IMR-90 (cell line): Measurements from ENCODE around the gene MAT2A. TPM values are rescaled to one million over a fixed set of nuclear protein-coding genes. Genes with fewer than 3 reads are reported as not detected.
"Not testable (repeated sequence)": the region's sequence is repeated elsewhere in the genome, so short reads cannot be mapped to it uniquely, and the experiment has no call there.

Experiments
- ATAC-seq: fragments of 200-7000 bp; cut with Tn5 transposase; 2 replicates; pipeline ENCODE4 v1.9.1; 2020; ENCODE audit warnings: low read depth, mild to moderate bottlenecking, moderate library complexity
- BruUV-seq: library from RNA; stranded (reverse); fragments of 400-500 nt; replicated peaks from 2 replicates; lab custom pipeline; 2021; lab: Mats Ljungman, UMichigan
- CTCF ChIA-PET: fragments of 300-600 bp; formaldehyde crosslinking; extraction: SDS; loops from one replicate; lab custom pipeline; 2021; ENCODE audit warnings: antibody characterized with exemption; lab: Yijun Ruan, JAX
- POLR2A ChIA-PET: fragments of 300-600 bp; sonication (Branson Sonifier 250); formaldehyde crosslinking; loops from one replicate; lab custom pipeline; 2022; ENCODE audit warnings: antibody characterized with exemption; ENCODE audit not compliant: unreplicated experiment; lab: Charles Lee
- DNase-seq: peaks from one replicate; pipeline ENCODE4 v3.0.0; 2013
- H2AFZ ChIP-seq: replicated peaks from 2 replicates; pipeline ENCODE3; 2013; ENCODE audit warnings: low read length, mild to moderate bottlenecking; ENCODE audit not compliant: poor library complexity
- H2AK5ac ChIP-seq: 2 replicates; pipeline ENCODE4 v1.6.1; 2013; ENCODE audit warnings: low read depth, low read length, inconsistent platforms
- H2AK9ac ChIP-seq: replicated peaks from 2 replicates; pipeline ENCODE3; 2013; ENCODE audit warnings: mild to moderate bottlenecking, low read depth, low read length, moderate library complexity; ENCODE audit not compliant: poor library complexity
- H2BK120ac ChIP-seq: 2 replicates; pipeline ENCODE4 v1.6.1; 2013; ENCODE audit warnings: low read depth, low read length, inconsistent platforms
- H2BK15ac ChIP-seq: 3 replicates; pipeline ENCODE4 v1.6.1; 2013; ENCODE audit warnings: low read depth, low read length, inconsistent platforms
- H2BK20ac ChIP-seq: 2 replicates; pipeline ENCODE4 v1.6.1; 2013; ENCODE audit warnings: low read depth, mild to moderate bottlenecking, inconsistent platforms, low read length, moderate library complexity
- H2BK5ac ChIP-seq: 2 replicates; pipeline ENCODE4 v1.6.1; 2013; ENCODE audit warnings: mild to moderate bottlenecking, low read depth, low read length, inconsistent platforms; ENCODE audit not compliant: poor library complexity, severe bottlenecking
- H3K14ac ChIP-seq: replicated peaks from 2 replicates; pipeline ENCODE4 v1.6.1; 2013; ENCODE audit warnings: low read depth, low read length, inconsistent platforms
- H3K18ac ChIP-seq: 2 replicates; pipeline ENCODE4 v1.6.1; 2013; ENCODE audit warnings: low read depth, low read length, control low read depth
- H3K23ac ChIP-seq: 2 replicates; pipeline ENCODE4 v1.6.1; 2013; ENCODE audit warnings: low read depth, low read length, inconsistent platforms
- H3K27ac ChIP-seq: 2 replicates; pipeline ENCODE4 v1.5.1; 2013; ENCODE audit warnings: mild to moderate bottlenecking, control low read depth, low read length; ENCODE audit not compliant: insufficient read depth
- H3K27me3 ChIP-seq: 2 replicates; pipeline ENCODE4 v1.6.1; 2013; ENCODE audit warnings: low read length; ENCODE audit not compliant: control insufficient read depth, insufficient read depth
- H3K36me3 ChIP-seq: 2 replicates; pipeline ENCODE4 v1.6.1; 2013; ENCODE audit warnings: low read length, mixed read lengths; ENCODE audit not compliant: control insufficient read depth, insufficient read depth
- H3K4ac ChIP-seq: 2 replicates; pipeline ENCODE4 v1.6.1; 2013; ENCODE audit warnings: low read depth, low read length, inconsistent platforms
- H3K4me1 ChIP-seq: 2 replicates; pipeline ENCODE4 v1.6.1; 2013; ENCODE audit warnings: low read length, mixed read lengths; ENCODE audit not compliant: control insufficient read depth, insufficient read depth
- H3K4me2 ChIP-seq: 2 replicates; pipeline ENCODE4 v1.6.1; 2013; ENCODE audit warnings: low read depth, mild to moderate bottlenecking, control low read depth, low read length, moderate library complexity
- H3K4me3 ChIP-seq: 2 replicates; pipeline ENCODE4 v1.5.1; 2013; ENCODE audit warnings: low read depth, mild to moderate bottlenecking, control low read depth, low read length, moderate library complexity; ENCODE audit not compliant: insufficient read depth
- H3K56ac ChIP-seq: 2 replicates; pipeline ENCODE4 v1.6.1; 2013; ENCODE audit warnings: low read length, inconsistent platforms; ENCODE audit not compliant: insufficient read depth; ENCODE audit errors: extremely low read depth
- H3K79me1 ChIP-seq, 2 experiments: 2 replicates each; pipeline ENCODE4 v1.6.1; 2013; ENCODE audit warnings: low read length in 2 of 2, inconsistent platforms in 1 of 2, low read depth in 1 of 2
- H3K9ac ChIP-seq: 2 replicates; pipeline ENCODE4 v1.6.1; 2013; ENCODE audit warnings: low read depth, low read length, control low read depth
- H3K9me1 ChIP-seq: 2 replicates; pipeline ENCODE4 v1.6.1; 2013; ENCODE audit warnings: low read length, inconsistent platforms; ENCODE audit not compliant: insufficient read depth
- H3K9me3 ChIP-seq: 2 replicates; pipeline ENCODE4 v1.6.1; 2013; ENCODE audit warnings: low read length; ENCODE audit not compliant: control insufficient read depth, insufficient read depth
- H4K20me1 ChIP-seq: 2 replicates; pipeline ENCODE4 v1.6.1; 2013; ENCODE audit warnings: low read length, inconsistent platforms; ENCODE audit not compliant: insufficient read depth
- H4K5ac ChIP-seq: 2 replicates; pipeline ENCODE4 v1.6.1; 2013; ENCODE audit warnings: mild to moderate bottlenecking, low read depth, low read length, control low read depth
- H4K8ac ChIP-seq, 2 experiments: 2 replicates each; pipeline ENCODE4 v1.6.1; 2013; ENCODE audit warnings: low read depth in 2 of 2, low read length in 2 of 2, control low read depth in 1 of 2, inconsistent platforms in 1 of 2
- H4K91ac ChIP-seq: 2 replicates; pipeline ENCODE4 v1.6.1; 2013; ENCODE audit warnings: low read depth, low read length, inconsistent platforms; ENCODE audit not compliant: insufficient read depth
- CEBPB ChIP-seq: IDR thresholded peaks from 2 replicates; pipeline ENCODE4 v1.6.1; 2012; ENCODE audit warnings: low read depth, low read length, improper control_type of control experiment
- ELK1 ChIP-seq: fragments of 150-350 bp; IDR thresholded peaks from 2 replicates; pipeline ENCODE4 v1.6.1; 2016; ENCODE audit warnings: low read depth, mild to moderate bottlenecking, low read length, moderate library complexity, borderline replicate concordance
- RFX5 ChIP-seq: IDR thresholded peaks from 2 replicates; pipeline ENCODE4 v1.8.0; 2012; ENCODE audit warnings: low read depth, mild to moderate bottlenecking, low read length, moderate library complexity
- WGBS, 2 experiments: methylation state at CpG; one replicate each; pipeline versions ENCODE4 v1.1.5 to v1.1.7; 2013; ENCODE audit warnings: missing lambda C conversion rate in 2 of 2; ENCODE audit not compliant: insufficient read length in 1 of 2; ENCODE audit errors: extremely low coverage in 2 of 2; 5-methylcytosine and 5-hydroxymethylcytosine counted together
- dilution Hi-C: fragments of 300-500 bp; cut with HindIII; formaldehyde crosslinking; loops from one replicate; pipeline ENCODE4 v1.14.3; 2018; ENCODE audit warnings: low sequenced_read_pairs; ENCODE audit not compliant: unreplicated experiment
- in situ Hi-C: fragments of 300-500 bp; cut with MboI; formaldehyde crosslinking; loops from 3 replicates; pipeline ENCODE4 v1.14.3; 2019; ENCODE audit warnings: low sequenced_read_pairs, inconsistent platforms, mixed read lengths
- intact Hi-C: fragments of 100-400 bp; cut with micrococcal nuclease; formaldehyde crosslinking; loops from 2 replicates; pipeline ENCODE4 v1.10.0; 2022
- polyA plus RNA-seq, 3 experiments: library from polyadenylated mRNA; depleted of rRNA; stranded (reverse); fragments of >200 nt; gene quantifications; 2 replicates each; pipeline ENCODE4 v1.2.3, GENCODE V29; 2012; ENCODE audit warnings: low replicate concordance in 1 of 3
- total RNA-seq: library from RNA; depleted of rRNA; stranded (reverse); fragments of >200 nt; gene quantifications from 2 replicates; pipeline ENCODE4 v1.2.3, GENCODE V29; 2012

Gene MAT2A
- total and polyA plus RNA-seq, 2 of the 4 experiments (the other 2 are of a cell fraction), result 94.1 to 223 TPM

GRCh38 chr2:85591563-85591962, 52.6 kb downstream of the MAT2A start:
- no peak for ATAC-seq
- Histone ChIP-seq H4K5ac (peak overlapping the region; percentile 10; the same call in 1 of the 2 replicates), H2BK20ac (no peak overlapping the region), H3K9me3 (no peaks in the 10 kb centered on the region), H2BK120ac (peak overlapping the region; percentile 77; the same call in 1 of the 2 replicates), H3K4me1 (peaks cover 23% of the 10 kb centered on the region), H4K8ac (peak overlapping the region in 1 of 2 experiments; percentile 74; a peak in 3 of 4 replicates), H2AFZ (peak overlapping the region; percentile 45), H2AK9ac (peak overlapping the region; percentile 77), H3K4me3 (no peak overlapping the region), H3K9me1 (peaks cover 29% of the 10 kb centered on the region), H3K23ac (peak overlapping the region; percentile 55; the same call in 1 of the 2 replicates), H3K79me1 (peaks cover 33 to 72% of the 10 kb centered on the region in 2 experiments), H2BK5ac (peak overlapping the region; percentile 92), H3K14ac (peak overlapping the region; percentile 90; the same call in 1 of the 2 replicates), H3K9ac (no peak overlapping the region), H3K36me3 (peaks cover under 1% of the 10 kb centered on the region; the same call in 1 of the 2 replicates), H4K91ac (peak overlapping the region; percentile 77; the same call in 1 of the 2 replicates), H3K56ac (no peak overlapping the region), H3K18ac (no peak overlapping the region), H3K4me2 (no peak overlapping the region), H4K20me1 (peaks cover 13% of the 10 kb centered on the region), H3K4ac (peak overlapping the region; percentile 80), H2AK5ac (peak overlapping the region; percentile 93; the same call in 1 of the 2 replicates), H3K27me3 (no peaks in the 10 kb centered on the region), H2BK15ac (peak overlapping the region; percentile 63; the same call in 1 of the 3 replicates), H3K27ac (peak overlapping the region; percentile 38; the same call in 1 of the 2 replicates)
- BruUV-seq, result no TSS peak
- ChIA-PET CTCF (no interaction called here), POLR2A (interaction anchor here (0.7 to 1.3 kb wide), 2 partner anchors 58 to 172 kb away, joined by 3 read pairs; no protein-coding TSS in a partner anchor)
- intact Hi-C loops (no loop called here), dilution Hi-C loops (no loop called here), in situ Hi-C loops (no loop called here)
- no peak for TF ChIP-seq RFX5
- no peak for TF ChIP-seq ELK1
- no peak for TF ChIP-seq CEBPB
- WGBS, 2 experiments, result 81% methylated on average over 6 of the region's 12 CpGs; no CpG with 5 or more reads in 1 of the 2 experiments
- no peak for DNase-seq

GRCh38 chr2:85592299-85592698, 53.3 kb downstream of the MAT2A start:
- in situ Hi-C loops, H3K9ac ChIP-seq, H3K56ac ChIP-seq, CTCF ChIA-PET, H4K91ac ChIP-seq, H2BK120ac ChIP-seq, H2BK15ac ChIP-seq, intact Hi-C loops, H3K27ac ChIP-seq, H2AK9ac ChIP-seq, DNase-seq, H3K4me2 ChIP-seq, dilution Hi-C loops, BruUV-seq, H3K14ac ChIP-seq, H4K8ac ChIP-seq, POLR2A ChIA-PET, H3K27me3 ChIP-seq, H3K4ac ChIP-seq, H2BK5ac ChIP-seq, H3K18ac ChIP-seq, ATAC-seq, H4K5ac ChIP-seq, H3K23ac ChIP-seq, H2AFZ ChIP-seq, H3K4me3 ChIP-seq, H3K9me3 ChIP-seq, H3K36me3 ChIP-seq: not testable (repeated sequence)
- peaks cover 21% of the 10 kb centered on the region for H4K20me1 ChIP-seq
- peak overlapping the region; percentile 3; the same call in 1 of the 2 replicates for H2BK20ac ChIP-seq
- peaks cover 26% of the 10 kb centered on the region for H3K4me1 ChIP-seq
- peaks cover 34% of the 10 kb centered on the region for H3K9me1 ChIP-seq
- no CpG with 5 or more reads among the region's 9 CpGs for WGBS, 2 experiments
- peaks cover 39 to 79% of the 10 kb centered on the region in 2 experiments for H3K79me1 ChIP-seq
- peak overlapping the region; percentile 24; the same call in 1 of the 2 replicates for H2AK5ac ChIP-seq
